Esophagus squamous epithelium (tissue), 4 donors: ENCODE measurements around the gene ZMIZ2.

ENCODE experiments used
- CTCF ChIP-seq, 6 experiments: fragments of 450-650 bp in 4 of 6; fragments of 200-600 bp in 2 of 6; sonication (generic) in 2 of 6; IDR thresholded peaks; one replicate each; pipeline ENCODE4 v1.5.1; 2016 to 2019; ENCODE audit warnings: antibody characterized with exemption in 6 of 6, mild to moderate bottlenecking in 4 of 6, moderate library complexity in 4 of 6
- POLR2A ChIP-seq, 4 donors: fragments of 450-650 bp; IDR thresholded peaks; one replicate each; pipeline ENCODE4 v1.6.1; 2017; ENCODE audit warnings: antibody characterized with exemption in 4 of 4, mild to moderate bottlenecking in 4 of 4, moderate library complexity in 3 of 4

DNA sequence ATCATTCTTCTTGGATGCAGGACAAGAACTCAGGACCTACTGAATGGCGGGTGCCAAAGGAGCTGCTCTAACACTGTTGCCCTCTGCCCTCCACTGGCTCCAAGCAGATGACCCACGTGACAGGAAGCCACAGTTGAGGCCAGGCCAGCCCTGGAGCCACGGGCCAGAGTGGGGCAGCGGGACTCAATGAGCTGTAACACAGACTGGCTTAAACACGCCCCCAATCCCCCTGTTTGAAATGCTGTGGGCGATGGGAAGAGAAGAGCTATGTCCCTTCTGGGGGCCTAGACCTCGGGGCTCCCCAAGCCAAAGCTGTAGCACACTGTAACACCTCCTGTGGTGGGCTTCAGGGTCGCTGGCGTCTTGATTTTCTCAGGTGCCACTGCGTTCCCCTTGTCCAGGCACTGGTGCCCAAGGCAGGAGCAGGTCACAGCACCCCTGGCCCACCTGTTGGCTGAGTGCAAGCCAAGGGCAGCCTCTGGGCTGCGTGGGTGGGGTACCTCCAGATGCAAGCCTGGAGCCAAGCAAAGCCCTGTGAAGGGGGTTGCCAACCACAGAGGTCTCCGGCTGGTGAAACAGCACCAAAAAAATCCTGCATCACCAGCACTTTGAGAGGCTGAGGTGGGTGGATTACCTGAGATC is 18.6 kb upstream of the ZMIZ2 start:
- no peak for TF ChIP-seq POLR2A (IDR thresholded peaks at IDR 0.05)
- TF ChIP-seq CTCF (IDR thresholded peaks at IDR 0.05), result no peak
